Caki2 (cell line): Measurements from ENCODE around the gene ZBTB7B. TPM values are rescaled to one million over a fixed set of nuclear protein-coding genes. Genes with fewer than 3 reads are reported as not detected.

Experiments used
- DNase-seq: peaks from one replicate; pipeline ENCODE4 v3.0.0-alpha.2; 2015; ENCODE audit warnings: low read depth
- in situ Hi-C: cut with HindIII; loops from 2 replicates; pipeline ENCODE4 v1.10.0; 2016; ENCODE audit warnings: low sequenced_read_pairs, low pct_unique_long_range_greater_than_20kb, mixed read lengths
- total RNA-seq: library from RNA; depleted of rRNA; stranded (reverse); fragments of >200 nt; shearing (Covaris generic); gene quantifications from 2 replicates; pipeline ENCODE4 v1.2.3, GENCODE V29; 2014; ENCODE audit warnings: low replicate concordance

Gene ZBTB7B
- total RNA-seq, 1 experiment from 2014 or later, result 22.8 TPM

DNA sequence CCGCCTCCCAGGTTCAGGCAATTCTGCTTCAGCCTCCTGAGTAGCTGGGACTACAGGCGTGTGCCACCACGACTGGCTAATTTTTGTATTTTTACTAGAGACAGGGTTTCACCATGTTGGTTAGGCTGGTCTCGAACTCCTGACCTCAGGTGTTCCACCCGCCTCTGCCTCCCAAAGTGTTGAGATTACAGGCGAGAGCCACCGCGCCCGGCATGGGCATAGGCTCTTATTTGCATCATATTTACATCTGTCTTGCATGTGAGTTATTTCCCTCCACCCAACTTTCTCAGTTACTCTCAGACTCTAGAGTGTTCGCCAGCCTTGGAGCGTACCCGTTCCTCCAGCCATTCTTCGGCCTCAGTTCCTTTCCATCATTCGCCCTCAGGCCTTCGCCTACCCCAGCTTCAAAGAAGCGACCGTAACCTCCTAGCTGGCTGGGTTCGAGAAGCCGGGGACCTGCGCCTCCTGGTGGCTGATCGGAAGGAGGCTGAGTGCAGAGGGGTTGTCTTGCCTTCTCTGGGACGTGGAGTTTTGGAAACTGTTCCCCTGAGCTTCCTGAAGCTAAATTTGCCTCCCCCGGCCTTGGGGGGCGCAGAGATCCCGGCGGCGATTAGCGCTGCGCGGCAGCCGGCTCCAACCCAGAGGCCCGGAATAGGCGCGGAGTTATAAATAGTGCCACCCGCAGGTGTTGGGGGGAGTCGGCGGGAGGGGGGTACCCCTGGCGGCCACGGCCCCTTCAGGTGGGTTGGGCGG is 3.6 kb upstream of the ZBTB7B start:
- in situ Hi-C loops, result no loop called here
- DNase-seq, result no peak

GRCh38 chr1:154999571-155000410 is 2.8 kb upstream of the ZBTB7B start:
- DNase-seq, result no peak
- in situ Hi-C loops, result no loop called here

DNA sequence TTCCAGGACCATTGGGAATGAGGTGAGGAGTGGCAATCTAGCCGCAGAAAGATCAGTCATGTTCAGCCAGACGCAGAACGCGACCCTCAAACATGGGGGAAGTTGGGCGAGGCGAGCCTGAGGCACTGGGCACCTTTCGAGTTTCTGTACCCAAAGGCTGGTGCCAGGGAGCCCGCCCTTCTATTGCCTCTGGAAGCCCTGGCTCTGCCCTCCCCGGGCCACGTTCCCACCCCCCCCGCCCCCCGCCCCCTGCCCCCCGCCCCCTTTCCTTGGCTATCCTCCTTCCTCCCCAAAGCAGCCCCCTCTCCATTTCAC is 2.2 kb upstream of the ZBTB7B start:
- no peak for DNase-seq
- in situ Hi-C loops, result no loop called here

- DNase-seq, result peak; percentile 94
- in situ Hi-C loops, result no loop called here
These were observed 1.7 kb upstream of the ZBTB7B start for GRCh38 chr1:155000726-155001424.

DNA sequence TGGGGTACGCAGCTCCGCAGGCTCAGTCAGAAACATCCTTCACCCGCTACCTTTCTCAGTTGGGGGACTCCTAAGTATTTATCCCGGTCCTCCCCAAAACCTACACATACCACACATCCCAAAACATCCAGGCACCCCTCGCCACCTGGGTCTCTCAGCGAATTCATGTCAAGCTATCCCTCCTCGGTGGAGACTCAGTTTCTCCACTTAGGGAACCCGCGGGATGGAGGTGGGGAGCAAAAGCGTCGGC is 1.3 kb upstream of the ZBTB7B start:
- DNase-seq, result no peak
- in situ Hi-C loops, result no loop called here

GRCh38 chr1:155001675-155002463 is 733 bp upstream of the ZBTB7B start:
- in situ Hi-C loops, result no loop called here
- peak; percentile 93 for DNase-seq

GRCh38 chr1:155003227-155003765 is 694 bp downstream of the ZBTB7B start:
- in situ Hi-C loops, result no loop called here
- DNase-seq, result peak; percentile 27

DNA sequence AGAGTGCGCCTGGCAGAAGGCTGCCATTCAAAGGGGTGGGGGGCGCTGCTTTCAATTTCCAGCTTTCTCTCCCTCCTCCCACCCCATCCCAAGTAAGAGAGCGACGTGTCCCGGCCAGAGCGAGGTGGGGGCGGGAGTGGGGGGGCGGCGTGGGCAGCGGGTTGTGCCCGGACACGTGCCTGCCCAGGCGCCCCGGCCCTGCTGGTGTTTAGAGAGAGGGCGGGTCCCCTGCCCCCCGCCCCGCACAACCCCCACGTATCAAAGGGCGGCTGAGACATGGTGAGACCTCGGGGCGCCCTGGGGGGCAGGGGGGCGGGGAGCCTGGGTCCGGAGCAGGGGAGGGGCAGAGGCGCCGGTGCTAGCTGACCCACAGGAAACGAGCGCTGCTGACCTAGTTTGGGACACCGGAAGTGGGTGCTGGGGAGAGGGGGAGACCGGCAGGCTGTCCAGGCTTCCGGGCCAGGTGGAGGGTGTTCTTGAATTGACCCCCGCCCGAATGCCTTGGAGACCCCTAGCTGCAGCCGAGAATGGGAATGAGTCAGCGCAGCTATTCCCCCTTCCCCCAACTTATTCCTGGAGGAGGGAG is 1.3 kb downstream of the ZBTB7B start:
- in situ Hi-C loops, result no loop called here
- peak; percentile 26 for DNase-seq

- no peak for DNase-seq
- in situ Hi-C loops, result no loop called here
These were observed 1.9 kb downstream of the ZBTB7B start for GRCh38 chr1:155004352-155005075.

GRCh38 chr1:155005076-155006011 is 2.7 kb downstream of the ZBTB7B start:
- in situ Hi-C loops, result no loop called here
- no peak for DNase-seq

DNA sequence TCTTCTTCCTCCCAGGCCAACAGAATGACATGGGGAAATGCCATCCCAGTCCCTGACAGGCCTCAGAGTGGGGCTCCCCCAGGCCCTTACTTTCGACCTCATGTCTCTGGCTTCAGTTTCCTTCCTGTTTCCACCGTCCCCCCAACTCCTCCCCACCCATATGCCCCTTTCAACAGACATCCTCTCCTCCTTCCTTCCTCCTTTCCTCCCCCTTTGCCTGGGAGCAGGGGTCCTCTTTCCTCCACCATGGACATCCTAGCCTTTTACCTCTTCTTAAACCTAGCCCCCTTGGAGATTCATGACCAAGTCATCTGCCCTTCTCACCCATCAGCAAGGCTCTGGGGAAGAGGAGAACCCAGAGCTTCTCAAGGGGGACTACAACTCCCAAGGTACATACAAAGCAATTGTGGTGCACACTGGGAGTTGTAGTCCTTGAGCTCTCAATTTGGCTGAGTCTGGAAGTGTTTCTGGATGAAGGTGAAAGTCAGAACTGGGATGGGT is 4.0 kb downstream of the ZBTB7B start:
- DNase-seq, result no peak

DNA sequence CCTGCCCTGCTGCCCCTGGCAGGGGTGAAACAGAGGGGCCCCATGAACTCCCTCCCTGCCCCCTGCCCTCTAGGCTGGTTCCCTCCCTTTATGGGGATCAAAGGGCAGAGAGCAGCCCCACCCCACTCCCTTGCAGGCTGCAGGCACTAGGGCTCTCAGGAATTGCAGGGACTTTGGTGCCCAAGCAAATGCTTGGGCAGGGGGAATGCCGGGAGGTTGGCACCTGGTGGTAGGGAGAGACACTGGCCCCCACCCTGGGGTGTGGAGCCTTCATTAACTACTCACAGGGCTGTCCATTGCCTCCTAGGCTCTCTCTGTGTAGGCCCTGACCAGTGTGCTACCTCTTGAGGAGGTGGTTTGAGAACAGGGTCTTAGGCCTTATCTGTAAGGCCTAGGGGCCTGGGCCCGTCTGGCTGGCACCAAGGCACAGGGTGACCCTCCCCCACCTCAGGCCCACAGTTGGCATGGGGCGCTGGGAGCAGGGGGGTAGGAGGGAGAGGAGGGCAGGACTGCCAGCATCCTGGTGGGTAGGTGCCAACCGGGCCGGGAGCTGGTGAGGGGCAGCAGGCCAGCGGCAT is 4.7 kb downstream of the ZBTB7B start:
- in situ Hi-C loops, result no loop called here

More for the DNA sequence above, 4.0 kb downstream of the ZBTB7B start:
- in situ Hi-C loops, result no loop called here

GRCh38 chr1:155008015-155008941 is 5.7 kb downstream of the ZBTB7B start:
- no peak for DNase-seq
- in situ Hi-C loops, result no loop called here

More for the DNA sequence above, 4.7 kb downstream of the ZBTB7B start:
- DNase-seq, result no peak

DNA sequence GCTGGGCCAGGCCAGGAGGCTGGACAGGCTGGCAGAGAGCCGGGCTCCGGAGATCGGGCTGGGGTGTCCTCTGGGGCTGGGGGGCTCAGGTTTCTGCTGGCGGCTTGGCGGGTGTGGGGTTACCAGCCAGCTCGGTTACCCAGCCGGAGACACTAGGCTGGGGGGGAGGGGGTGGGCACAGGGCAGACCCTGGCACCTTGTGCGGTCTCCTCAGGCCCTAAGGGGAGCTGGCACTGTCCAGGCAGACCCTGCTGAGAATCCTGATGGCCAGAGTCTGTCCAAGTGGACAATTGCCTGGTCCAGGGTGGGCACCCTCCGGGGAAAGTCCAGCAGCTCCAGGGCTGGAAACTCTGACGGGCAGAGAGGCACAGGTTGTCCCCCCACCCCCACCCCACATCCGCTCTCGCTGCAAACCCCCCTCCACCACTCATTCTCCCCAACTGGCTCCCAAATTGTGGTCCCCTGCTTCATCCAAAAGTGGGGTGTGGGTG is 6.7 kb downstream of the ZBTB7B start:
- in situ Hi-C loops, result no loop called here
- no peak for DNase-seq

- DNase-seq, result no peak
- in situ Hi-C loops, result no loop called here
These were observed 7.1 kb downstream of the ZBTB7B start for GRCh38 chr1:155009742-155010141.
